ENCODE results near the gene PINK1.

- TF ChIP-seq POLR2A (IDR thresholded peaks at IDR 0.05) = no peak
- TF ChIP-seq, protein P1, sequence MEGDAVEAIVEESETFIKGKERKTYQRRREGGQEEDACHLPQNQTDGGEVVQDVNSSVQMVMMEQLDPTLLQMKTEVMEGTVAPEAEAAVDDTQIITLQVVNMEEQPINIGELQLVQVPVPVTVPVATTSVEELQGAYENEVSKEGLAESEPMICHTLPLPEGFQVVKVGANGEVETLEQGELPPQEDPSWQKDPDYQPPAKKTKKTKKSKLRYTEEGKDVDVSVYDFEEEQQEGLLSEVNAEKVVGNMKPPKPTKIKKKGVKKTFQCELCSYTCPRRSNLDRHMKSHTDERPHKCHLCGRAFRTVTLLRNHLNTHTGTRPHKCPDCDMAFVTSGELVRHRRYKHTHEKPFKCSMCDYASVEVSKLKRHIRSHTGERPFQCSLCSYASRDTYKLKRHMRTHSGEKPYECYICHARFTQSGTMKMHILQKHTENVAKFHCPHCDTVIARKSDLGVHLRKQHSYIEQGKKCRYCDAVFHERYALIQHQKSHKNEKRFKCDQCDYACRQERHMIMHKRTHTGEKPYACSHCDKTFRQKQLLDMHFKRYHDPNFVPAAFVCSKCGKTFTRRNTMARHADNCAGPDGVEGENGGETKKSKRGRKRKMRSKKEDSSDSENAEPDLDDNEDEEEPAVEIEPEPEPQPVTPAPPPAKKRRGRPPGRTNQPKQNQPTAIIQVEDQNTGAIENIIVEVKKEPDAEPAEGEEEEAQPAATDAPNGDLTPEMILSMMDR (IDR thresholded peaks at IDR 0.05) = no peak
- TF ChIP-seq POLR2AphosphoS5 (IDR thresholded peaks at IDR 0.05) = no peak
Observed at GRCh38 chr1:20660363-20660762, 27.1 kb downstream of the PINK1 start.
